Mononuclear cell (primary cell): ENCODE measurements around the gene VDR. TPM values are rescaled to one million over a fixed set of nuclear protein-coding genes. Genes with fewer than 3 reads are reported as not detected.

Experiments
- H3K27me3 ChIP-seq: 2 replicates; pipeline ENCODE4 v1.6.0; 2011; ENCODE audit warnings: low read length, control low read depth; ENCODE audit not compliant: insufficient read depth
- H3K4me1 ChIP-seq: 2 replicates; pipeline ENCODE4 v1.5.1; 2011; ENCODE audit warnings: mild to moderate bottlenecking, low read length, control low read depth; ENCODE audit not compliant: insufficient read depth
- H3K4me3 ChIP-seq: 2 replicates; pipeline ENCODE4 v1.5.1; 2011; ENCODE audit warnings: mild to moderate bottlenecking, low read length, moderate library complexity
- H3K9me3 ChIP-seq: 2 replicates; pipeline ENCODE4 v1.5.1; 2011; ENCODE audit warnings: low read depth, mild to moderate bottlenecking, control low read depth, low read length
- total RNA-seq: library from RNA; depleted of rRNA; stranded (reverse); fragments of >200 nt; gene quantifications from one replicate; pipeline ENCODE4 v1.2.3, GENCODE V29; 2012

Gene VDR
- total RNA-seq, 1 donor, result 6.0 TPM

- Histone ChIP-seq H3K9me3 (no peaks in the 10 kb centered on the region), H3K27me3 (no peaks in the 10 kb centered on the region)
Measured at GRCh38 chr12:47858511-47859266, 46.1 kb downstream of the VDR start.

GRCh38 chr12:47856721-47857575, 47.8 kb downstream of the VDR start:
- no peaks in the 10 kb centered on the region for H3K4me1 ChIP-seq
- H3K9me3 ChIP-seq, result no peaks in the 10 kb centered on the region
- H3K27me3 ChIP-seq, result no peaks in the 10 kb centered on the region
- H3K4me3 ChIP-seq, result no peak overlapping the region

More at GRCh38 chr12:47858511-47859266, 46.1 kb downstream of the VDR start:
- no peaks in the 10 kb centered on the region for H3K4me1 ChIP-seq
- H3K4me3 ChIP-seq, result no peak overlapping the region

GRCh38 chr12:47856094-47856493, 48.7 kb downstream of the VDR start:
- no peaks in the 10 kb centered on the region for H3K4me1 ChIP-seq
- H3K27me3 ChIP-seq, result no peaks in the 10 kb centered on the region
- no peaks in the 10 kb centered on the region for H3K9me3 ChIP-seq
- no peak overlapping the region for H3K4me3 ChIP-seq

GRCh38 chr12:47855502-47855901, 49.3 kb downstream of the VDR start:
- H3K4me3 ChIP-seq, result no peak overlapping the region
- no peaks in the 10 kb centered on the region for H3K4me1 ChIP-seq
- H3K27me3 ChIP-seq, result no peaks in the 10 kb centered on the region
- H3K9me3 ChIP-seq, result no peaks in the 10 kb centered on the region

GRCh38 chr12:47854531-47854930, 50.3 kb downstream of the VDR start:
- no peaks in the 10 kb centered on the region for H3K9me3 ChIP-seq

GRCh38 chr12:47852096-47852571, 52.7 kb downstream of the VDR start:
- Histone ChIP-seq H3K4me1 (no peaks in the 10 kb centered on the region), H3K9me3 (no peaks in the 10 kb centered on the region), H3K4me3 (no peak overlapping the region), H3K27me3 (no peaks in the 10 kb centered on the region)

More at GRCh38 chr12:47854531-47854930, 50.3 kb downstream of the VDR start:
- no peaks in the 10 kb centered on the region for H3K27me3 ChIP-seq
- H3K4me3 ChIP-seq, result no peak overlapping the region
- no peaks in the 10 kb centered on the region for H3K4me1 ChIP-seq

GRCh38 chr12:47851303-47851952, 53.4 kb downstream of the VDR start:
- no peak overlapping the region for H3K4me3 ChIP-seq
- H3K4me1 ChIP-seq, result no peaks in the 10 kb centered on the region
- no peaks in the 10 kb centered on the region for H3K9me3 ChIP-seq
- no peaks in the 10 kb centered on the region for H3K27me3 ChIP-seq

GRCh38 chr12:47850153-47851084, 54.4 kb downstream of the VDR start:
- no peaks in the 10 kb centered on the region for H3K9me3 ChIP-seq
- no peak overlapping the region for H3K4me3 ChIP-seq
- H3K4me1 ChIP-seq, result no peaks in the 10 kb centered on the region
- no peaks in the 10 kb centered on the region for H3K27me3 ChIP-seq

GRCh38 chr12:47849261-47849660, 55.5 kb downstream of the VDR start:
- Histone ChIP-seq H3K27me3 (no peaks in the 10 kb centered on the region), H3K9me3 (no peaks in the 10 kb centered on the region), H3K4me3 (no peak overlapping the region), H3K4me1 (no peaks in the 10 kb centered on the region)

- H3K4me3 ChIP-seq, result no peak overlapping the region
- no peaks in the 10 kb centered on the region for H3K27me3 ChIP-seq
- no peaks in the 10 kb centered on the region for H3K9me3 ChIP-seq
- H3K4me1 ChIP-seq, result no peaks in the 10 kb centered on the region
Measured at GRCh38 chr12:47848853-47849252, 55.9 kb downstream of the VDR start.

GRCh38 chr12:47846294-47846996, 58.3 kb downstream of the VDR start:
- Histone ChIP-seq H3K4me1 (no peaks in the 10 kb centered on the region), H3K4me3 (no peak overlapping the region), H3K9me3 (no peaks in the 10 kb centered on the region), H3K27me3 (no peaks in the 10 kb centered on the region)

GRCh38 chr12:47845081-47845480, 59.7 kb downstream of the VDR start:
- Histone ChIP-seq H3K9me3 (no peaks in the 10 kb centered on the region), H3K4me1 (no peaks in the 10 kb centered on the region), H3K4me3 (no peak overlapping the region), H3K27me3 (no peaks in the 10 kb centered on the region)

- H3K9me3 ChIP-seq, result no peaks in the 10 kb centered on the region
- H3K27me3 ChIP-seq, result no peaks in the 10 kb centered on the region
- H3K4me3 ChIP-seq, result no peak overlapping the region
- no peaks in the 10 kb centered on the region for H3K4me1 ChIP-seq
Measured at GRCh38 chr12:47844264-47845019, 60.4 kb downstream of the VDR start.
